Tibial artery (tissue), 4 donors: Measurements from ENCODE around the gene RETREG1.
"Not testable (repeated sequence)": the region's sequence is repeated elsewhere in the genome, so short reads cannot be mapped to it uniquely, and the experiment has no call there.

ENCODE experiments used
- DNase-seq, 2 donors: peaks; one replicate each; pipeline ENCODE4 v3.0.0-alpha.2; 2019
- H3K27ac ChIP-seq, 2 donors: fragments of 200-600 bp; sonication (generic) in 1 of 2; 1 replicate in 1 of 2; 2 replicates in 1 of 2; pipeline ENCODE4 v1.5.1; 2018 to 2019; ENCODE audit warnings: mild to moderate bottlenecking in 1 of 2
- H3K27me3 ChIP-seq, 2 donors: fragments of 200-600 bp; sonication (generic) in 1 of 2; one replicate each; pipeline versions ENCODE4 v1.5.1 to v1.6.0; 2016 to 2019
- H3K36me3 ChIP-seq, 3 donors: fragments of 200-600 bp; sonication (generic) in 2 of 3; one replicate each; pipeline ENCODE4 v1.5.1; 2016 to 2019; ENCODE audit warnings: mild to moderate bottlenecking in 2 of 3
- H3K4me1 ChIP-seq, 4 donors: fragments of 200-600 bp; sonication (generic) in 2 of 4; 1 replicate in 3 of 4; 2 replicates in 1 of 4; pipeline ENCODE4 v1.5.1; 2016 to 2019
- H3K4me3 ChIP-seq, 2 donors: fragments of 200-600 bp; sonication (generic) in 1 of 2; 1 replicate in 1 of 2; 2 replicates in 1 of 2; pipeline ENCODE4 v1.5.1; 2018 to 2019; ENCODE audit warnings: mild to moderate bottlenecking in 2 of 2
- H3K9me3 ChIP-seq, 3 donors: fragments of 200-600 bp; sonication (generic) in 1 of 3; one replicate each; pipeline ENCODE4 v1.5.1; 2016 to 2019
- intact Hi-C: fragments of 100-400 bp; cut with DNase I; formaldehyde crosslinking; loops from one replicate; pipeline ENCODE4 v1.15.0; 2023; ENCODE audit warnings: low total_unique reads
- TF ChIP-seq, protein P1 (sequence below), 2 experiments: fragments of 200-600 bp in 1 of 2; fragments of 450-650 bp in 1 of 2; IDR thresholded peaks; one replicate each; pipeline ENCODE4 v1.5.1; 2017 to 2019; ENCODE audit warnings: antibody characterized with exemption in 2 of 2, mild to moderate bottlenecking in 1 of 2, moderate library complexity in 1 of 2

The RETREG1 gene

DNA sequence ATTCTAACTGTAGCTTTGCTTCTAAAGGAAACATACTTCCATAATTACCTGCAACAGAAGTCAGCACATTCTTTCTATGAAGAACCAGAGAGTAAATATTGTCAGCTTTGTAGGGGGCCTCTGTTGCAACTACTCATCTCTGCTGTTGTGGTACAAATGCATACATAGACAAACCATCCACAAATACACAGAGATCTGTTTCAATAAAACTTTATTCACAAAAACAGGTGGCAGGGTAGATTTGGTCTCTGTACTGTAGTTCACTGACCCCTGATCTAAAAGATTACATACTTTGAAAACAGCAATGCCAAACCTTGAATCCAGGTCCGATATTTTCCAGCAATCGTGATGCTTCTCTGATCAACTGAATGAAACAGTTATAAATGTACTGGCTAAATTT, 44.9 kb upstream of the RETREG1 start:
- TF ChIP-seq, protein P1, sequence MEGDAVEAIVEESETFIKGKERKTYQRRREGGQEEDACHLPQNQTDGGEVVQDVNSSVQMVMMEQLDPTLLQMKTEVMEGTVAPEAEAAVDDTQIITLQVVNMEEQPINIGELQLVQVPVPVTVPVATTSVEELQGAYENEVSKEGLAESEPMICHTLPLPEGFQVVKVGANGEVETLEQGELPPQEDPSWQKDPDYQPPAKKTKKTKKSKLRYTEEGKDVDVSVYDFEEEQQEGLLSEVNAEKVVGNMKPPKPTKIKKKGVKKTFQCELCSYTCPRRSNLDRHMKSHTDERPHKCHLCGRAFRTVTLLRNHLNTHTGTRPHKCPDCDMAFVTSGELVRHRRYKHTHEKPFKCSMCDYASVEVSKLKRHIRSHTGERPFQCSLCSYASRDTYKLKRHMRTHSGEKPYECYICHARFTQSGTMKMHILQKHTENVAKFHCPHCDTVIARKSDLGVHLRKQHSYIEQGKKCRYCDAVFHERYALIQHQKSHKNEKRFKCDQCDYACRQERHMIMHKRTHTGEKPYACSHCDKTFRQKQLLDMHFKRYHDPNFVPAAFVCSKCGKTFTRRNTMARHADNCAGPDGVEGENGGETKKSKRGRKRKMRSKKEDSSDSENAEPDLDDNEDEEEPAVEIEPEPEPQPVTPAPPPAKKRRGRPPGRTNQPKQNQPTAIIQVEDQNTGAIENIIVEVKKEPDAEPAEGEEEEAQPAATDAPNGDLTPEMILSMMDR (IDR thresholded peaks at IDR 0.05): no peak
- intact Hi-C loops: no loop called here
- H3K4me1 ChIP-seq: no peaks in the 10 kb centered on the region
- no peak overlapping the region for H3K27ac ChIP-seq
- DNase-seq: no peak
- H3K27me3 ChIP-seq: no peaks in the 10 kb centered on the region
- H3K36me3 ChIP-seq: peaks cover 0 to 13% (median 0%) of the 10 kb centered on the region in 3 donors
- no peaks in the 10 kb centered on the region for H3K9me3 ChIP-seq
- H3K4me3 ChIP-seq: no peak overlapping the region

DNA sequence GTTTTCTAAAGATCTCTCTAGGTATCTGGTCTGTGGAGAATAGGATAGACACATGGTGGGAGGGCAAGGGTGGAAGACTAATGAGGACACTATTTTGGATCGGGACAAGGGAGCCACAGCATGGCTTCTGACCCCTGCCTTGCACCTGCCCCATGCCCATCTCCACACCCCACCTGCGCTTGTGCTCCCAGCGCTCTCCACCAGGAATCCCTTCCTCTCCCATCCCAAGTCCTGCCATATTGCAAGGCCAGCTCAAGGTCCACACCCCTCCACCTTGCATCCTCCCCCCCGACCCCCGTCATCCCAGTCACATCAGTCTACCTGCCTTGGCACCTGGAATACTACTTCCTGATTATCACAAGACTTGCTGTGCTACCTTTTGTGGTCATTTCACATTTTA, 44.2 kb upstream of the RETREG1 start:
- intact Hi-C loops: no loop called here
- no peaks in the 10 kb centered on the region for H3K9me3 ChIP-seq
- H3K4me1 ChIP-seq: no peaks in the 10 kb centered on the region
- TF ChIP-seq, protein P1 (IDR thresholded peaks at IDR 0.05): no peak
- H3K27me3 ChIP-seq: no peaks in the 10 kb centered on the region
- H3K27ac ChIP-seq: no peak overlapping the region
- DNase-seq: no peak
- peaks cover 0 to 6% (median 0%) of the 10 kb centered on the region in 3 donors for H3K36me3 ChIP-seq
- no peak overlapping the region for H3K4me3 ChIP-seq

DNA sequence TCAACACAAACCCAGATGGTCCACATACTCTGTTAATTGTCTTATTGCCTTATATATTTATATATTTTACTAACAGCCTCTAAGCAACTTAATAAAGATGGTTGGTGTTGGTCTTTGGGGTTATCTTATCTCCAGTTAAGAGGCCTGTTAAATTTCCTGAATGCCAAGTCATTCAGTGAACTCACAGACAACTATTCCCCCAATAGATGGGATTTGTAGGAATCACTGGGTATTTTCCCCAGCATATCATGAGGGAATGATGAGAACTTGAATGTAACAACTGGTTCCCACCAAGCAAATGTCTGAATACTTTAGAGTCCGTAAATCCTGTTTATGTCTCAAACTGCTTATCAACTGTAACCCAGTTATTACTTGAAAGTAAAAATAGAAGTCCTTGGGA, 42.7 kb upstream of the RETREG1 start:
- Histone ChIP-seq H3K9me3 (no peaks in the 10 kb centered on the region), H3K36me3 (no peaks in the 10 kb centered on the region)

DNA sequence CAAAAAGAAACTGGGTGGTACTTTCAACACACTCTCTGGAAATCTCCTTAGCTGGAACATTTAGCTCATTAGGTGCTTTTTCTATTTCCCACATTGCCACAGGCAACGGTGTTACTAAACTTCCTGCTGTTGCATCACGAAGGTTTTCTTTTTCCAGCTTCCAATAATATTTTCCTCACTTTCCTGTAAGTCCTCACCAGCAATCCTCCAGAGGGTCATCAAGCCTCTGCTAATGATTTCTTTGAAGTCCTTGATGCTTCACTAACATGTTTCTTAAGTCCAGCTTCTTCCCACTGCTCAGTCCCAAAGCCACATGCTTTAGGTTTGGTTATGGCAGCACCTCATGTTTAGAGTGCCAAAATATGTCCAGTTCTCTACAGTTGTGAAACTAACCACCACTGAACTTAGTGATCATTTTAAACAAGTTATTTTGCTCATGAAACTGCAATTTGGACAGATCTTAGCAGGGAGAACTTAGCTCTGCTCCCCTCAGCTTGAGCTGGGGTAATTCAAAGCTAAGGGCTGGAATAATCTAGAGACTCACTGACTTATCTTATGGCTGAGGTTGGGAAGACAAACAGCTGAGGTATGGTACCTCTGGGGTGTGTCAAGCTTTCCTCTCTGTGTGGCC, 39.9 kb upstream of the RETREG1 start:
- intact Hi-C loops: no loop called here
- Histone ChIP-seq H3K36me3 (no peaks in the 10 kb centered on the region), H3K4me3 (no peak overlapping the region), H3K4me1 (no peaks in the 10 kb centered on the region), H3K27ac (no peak overlapping the region), H3K27me3 (peaks cover 0 to 3% of the 10 kb centered on the region in 2 donors), H3K9me3 (no peaks in the 10 kb centered on the region)
- TF ChIP-seq, protein P1 (IDR thresholded peaks at IDR 0.05): no peak
- DNase-seq: peak in 1 of 2 donors; percentile 47

More for the DNA sequence above, 42.7 kb upstream of the RETREG1 start:
- intact Hi-C loops: no loop called here
- TF ChIP-seq, protein P1 (IDR thresholded peaks at IDR 0.05): no peak
- Histone ChIP-seq H3K27me3 (peaks cover 0 to 3% of the 10 kb centered on the region in 2 donors), H3K4me1 (no peaks in the 10 kb centered on the region), H3K4me3 (no peak overlapping the region), H3K27ac (no peak overlapping the region)
- DNase-seq: no peak

DNA sequence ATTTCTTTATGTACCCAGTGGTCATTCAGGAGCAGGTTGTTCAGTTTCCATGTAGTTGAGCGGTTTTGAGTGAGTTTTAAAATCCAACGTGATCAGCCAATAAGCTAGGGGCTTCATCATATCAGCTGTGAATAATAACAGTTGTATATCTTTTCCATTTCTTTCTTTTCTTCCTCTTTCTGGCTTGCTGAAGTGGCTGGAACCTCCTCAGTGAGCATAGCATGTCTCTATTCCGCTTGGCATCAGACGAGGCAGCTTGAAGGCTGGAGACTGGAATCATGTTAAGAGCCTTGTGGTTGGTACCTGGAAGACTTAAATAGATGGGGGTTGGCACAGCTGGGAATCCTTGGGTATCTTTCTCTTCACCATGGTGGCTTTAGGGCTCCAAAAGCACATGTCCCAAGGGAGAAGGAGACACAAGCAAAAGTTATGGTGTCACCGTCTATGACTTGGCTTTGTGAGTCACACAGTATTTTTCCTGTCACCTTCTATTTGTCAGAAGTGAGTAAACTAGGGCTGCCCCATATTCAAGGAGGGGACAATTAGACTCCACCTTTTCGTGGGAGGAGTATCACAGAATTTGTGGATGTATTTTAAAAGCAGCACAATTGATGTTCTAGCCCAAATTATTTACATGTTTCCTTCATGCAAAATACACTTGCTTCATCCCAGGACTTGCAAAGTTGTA, 38.0 kb upstream of the RETREG1 start:
- H3K27me3 ChIP-seq: peaks cover 0 to 3% of the 10 kb centered on the region in 2 donors
- no peaks in the 10 kb centered on the region for H3K9me3 ChIP-seq
- no peaks in the 10 kb centered on the region for H3K36me3 ChIP-seq
- no peak overlapping the region for H3K27ac ChIP-seq
- no peak overlapping the region for H3K4me3 ChIP-seq
- intact Hi-C loops: no loop called here
- DNase-seq: no peak
- H3K4me1 ChIP-seq: no peaks in the 10 kb centered on the region
- TF ChIP-seq, protein P1 (IDR thresholded peaks at IDR 0.05): no peak

DNA sequence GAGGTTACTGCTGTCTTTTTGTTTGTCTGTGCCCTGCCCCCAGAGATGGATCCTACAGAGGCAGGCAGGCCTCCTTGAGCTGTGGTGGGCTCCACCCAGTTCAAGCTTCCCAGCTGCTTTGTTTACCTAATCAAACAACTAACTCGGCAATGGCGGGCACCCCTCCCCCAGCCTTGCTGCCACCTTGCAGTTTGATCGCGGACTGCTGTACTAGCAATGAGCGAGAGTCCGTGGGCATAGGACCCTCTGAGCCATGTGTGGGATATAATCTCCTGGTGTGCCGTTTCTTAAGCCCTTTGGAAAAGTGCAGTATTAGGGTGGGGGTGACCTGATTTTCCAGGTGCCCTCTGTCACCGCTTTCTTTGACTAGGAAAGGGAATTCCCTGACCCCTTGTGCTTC, 31.9 kb upstream of the RETREG1 start:
- H3K9me3 ChIP-seq, H3K4me1 ChIP-seq, H3K4me3 ChIP-seq, H3K27me3 ChIP-seq, H3K27ac ChIP-seq, DNase-seq, intact Hi-C loops, H3K36me3 ChIP-seq: not testable (repeated sequence)
